Astrocyte of the spinal cord (primary cell): ENCODE results near the gene ARHGEF4.
A peak's percentile ranks its signal among the peaks of the same experiment; 100 is the strongest.

ENCODE experiments used
- DNase-seq: peaks from one replicate; pipeline ENCODE4 v3.0.0; 2011; ENCODE audit warnings: low read depth, low spot score
- H3K4me3 ChIP-seq: 2 replicates; pipeline ENCODE4 v1.5.1; 2011; ENCODE audit warnings: low read depth, mild to moderate bottlenecking, low read length, moderate library complexity
- in situ Hi-C: cut with HindIII; loops from 2 replicates; pipeline ENCODE4 v1.10.0; 2017; ENCODE audit warnings: low sequenced_read_pairs
- TF ChIP-seq, protein P1 (sequence below): IDR thresholded peaks from 2 replicates; pipeline ENCODE4 v1.5.1; 2012; ENCODE audit warnings: low read depth, mild to moderate bottlenecking, low read length, inconsistent platforms

The ARHGEF4 gene

DNA sequence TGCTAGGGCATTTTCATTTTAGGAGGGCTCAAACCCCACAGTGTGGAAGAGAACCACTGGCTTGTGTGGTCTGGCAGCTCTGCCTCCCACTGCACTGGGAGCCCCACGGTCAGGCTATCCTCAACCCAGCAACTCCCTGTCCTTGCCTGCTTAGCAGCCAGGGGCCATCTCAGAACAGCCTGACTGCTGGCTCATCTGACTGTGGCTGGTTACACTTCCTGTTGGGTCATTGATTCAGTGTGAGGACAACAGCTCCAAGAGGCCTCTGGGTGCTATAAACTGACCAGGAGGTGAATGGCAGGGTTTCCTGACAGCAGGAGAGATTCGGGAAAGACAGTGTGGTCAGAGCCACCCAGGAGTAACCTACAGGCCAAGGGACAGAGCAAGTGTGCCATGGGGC is 41.3 kb upstream of the ARHGEF4 start:
- no peak for DNase-seq
- in situ Hi-C loops, result no loop called here
- TF ChIP-seq, protein P1, sequence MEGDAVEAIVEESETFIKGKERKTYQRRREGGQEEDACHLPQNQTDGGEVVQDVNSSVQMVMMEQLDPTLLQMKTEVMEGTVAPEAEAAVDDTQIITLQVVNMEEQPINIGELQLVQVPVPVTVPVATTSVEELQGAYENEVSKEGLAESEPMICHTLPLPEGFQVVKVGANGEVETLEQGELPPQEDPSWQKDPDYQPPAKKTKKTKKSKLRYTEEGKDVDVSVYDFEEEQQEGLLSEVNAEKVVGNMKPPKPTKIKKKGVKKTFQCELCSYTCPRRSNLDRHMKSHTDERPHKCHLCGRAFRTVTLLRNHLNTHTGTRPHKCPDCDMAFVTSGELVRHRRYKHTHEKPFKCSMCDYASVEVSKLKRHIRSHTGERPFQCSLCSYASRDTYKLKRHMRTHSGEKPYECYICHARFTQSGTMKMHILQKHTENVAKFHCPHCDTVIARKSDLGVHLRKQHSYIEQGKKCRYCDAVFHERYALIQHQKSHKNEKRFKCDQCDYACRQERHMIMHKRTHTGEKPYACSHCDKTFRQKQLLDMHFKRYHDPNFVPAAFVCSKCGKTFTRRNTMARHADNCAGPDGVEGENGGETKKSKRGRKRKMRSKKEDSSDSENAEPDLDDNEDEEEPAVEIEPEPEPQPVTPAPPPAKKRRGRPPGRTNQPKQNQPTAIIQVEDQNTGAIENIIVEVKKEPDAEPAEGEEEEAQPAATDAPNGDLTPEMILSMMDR, result no peak
- H3K4me3 ChIP-seq, result no peak overlapping the region

GRCh38 chr2:130796290-130796689 is 40.4 kb upstream of the ARHGEF4 start:
- no peak for DNase-seq
- TF ChIP-seq, protein P1, result no peak
- no peak overlapping the region for H3K4me3 ChIP-seq
- in situ Hi-C loops, result no loop called here

- TF ChIP-seq, protein P1, result peak; percentile 93
- peak overlapping the region; percentile 64 for H3K4me3 ChIP-seq
- in situ Hi-C loops, result no loop called here
- DNase-seq, result peak; percentile 85
Measured at GRCh38 chr2:130797493-130798435, 39.0 kb upstream of the ARHGEF4 start.

DNA sequence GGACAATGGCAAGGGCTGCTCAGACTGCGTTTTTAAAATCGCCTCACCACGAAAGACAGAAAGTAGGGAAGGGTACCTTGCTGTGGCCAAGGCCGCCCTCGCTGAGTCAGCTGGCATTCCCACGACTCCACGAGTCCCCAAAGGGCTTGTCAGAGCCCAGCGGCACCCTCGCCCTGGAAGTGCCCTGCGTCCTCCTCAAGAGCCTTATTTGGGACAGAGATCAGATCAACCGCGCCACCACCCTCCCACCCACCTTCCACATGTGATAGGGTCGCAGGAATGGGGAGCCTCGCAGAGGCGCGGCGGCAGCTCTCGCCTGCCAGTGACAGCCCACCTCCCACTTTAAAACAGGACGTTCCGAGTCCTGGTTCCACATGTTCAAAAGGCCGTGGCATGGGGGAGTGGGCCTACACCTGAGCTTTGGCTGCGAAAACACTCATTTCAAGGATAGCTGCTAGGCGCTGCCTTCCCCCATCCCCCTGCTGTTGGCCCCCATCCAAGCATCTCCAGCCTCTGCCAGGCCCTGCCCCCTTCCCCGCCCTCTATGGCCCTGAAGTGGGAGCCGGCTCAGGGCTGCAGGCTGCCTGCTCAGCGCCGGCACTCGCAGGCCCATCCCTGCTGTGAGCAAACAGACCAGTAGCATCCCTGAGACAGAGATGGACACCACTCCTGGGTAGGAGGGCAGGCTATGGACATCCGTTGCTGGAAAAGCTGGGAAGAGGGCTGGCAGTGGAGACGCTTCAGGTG is 38.1 kb upstream of the ARHGEF4 start:
- no peak for DNase-seq
- peak overlapping the region; percentile 64 for H3K4me3 ChIP-seq
- in situ Hi-C loops, result no loop called here
- TF ChIP-seq, protein P1, result no peak

GRCh38 chr2:130799295-130799694 is 37.4 kb upstream of the ARHGEF4 start:
- H3K4me3 ChIP-seq, result no peak overlapping the region
- DNase-seq, result no peak
- TF ChIP-seq, protein P1, result no peak
- in situ Hi-C loops, result no loop called here

GRCh38 chr2:130805613-130806012 is 31.1 kb upstream of the ARHGEF4 start:
- H3K4me3 ChIP-seq, result no peak overlapping the region
- in situ Hi-C loops, result no loop called here
- no peak for DNase-seq
- TF ChIP-seq, protein P1, result no peak
